Activated effector memory CD4-positive, alpha-beta T cell treated with anti-CD3 and anti-CD28 coated beads, Interleukin-2, amount 50 U/mL, for 16 hours (primary cell): ENCODE data around the gene ALPK1.
"Not testable (repeated sequence)": the region's sequence is repeated elsewhere in the genome, so short reads cannot be mapped to it uniquely, and the experiment has no call there.

Source experiments
- DNase-seq: peaks from one replicate; pipeline ENCODE4 v3.0.0-alpha.2; 2020

The ALPK1 gene

GRCh38 chr4:112284662-112285411, 12.3 kb upstream of the ALPK1 start:
- DNase-seq: peak; percentile 73

- DNase-seq: peak; percentile 65
Measured at GRCh38 chr4:112287258-112287989, 9.7 kb upstream of the ALPK1 start.

- no peak for DNase-seq
Measured at GRCh38 chr4:112288455-112288854, 8.7 kb upstream of the ALPK1 start.

GRCh38 chr4:112289407-112290253, 7.5 kb upstream of the ALPK1 start:
- no peak for DNase-seq

GRCh38 chr4:112290341-112290740, 6.8 kb upstream of the ALPK1 start:
- DNase-seq: no peak

DNA sequence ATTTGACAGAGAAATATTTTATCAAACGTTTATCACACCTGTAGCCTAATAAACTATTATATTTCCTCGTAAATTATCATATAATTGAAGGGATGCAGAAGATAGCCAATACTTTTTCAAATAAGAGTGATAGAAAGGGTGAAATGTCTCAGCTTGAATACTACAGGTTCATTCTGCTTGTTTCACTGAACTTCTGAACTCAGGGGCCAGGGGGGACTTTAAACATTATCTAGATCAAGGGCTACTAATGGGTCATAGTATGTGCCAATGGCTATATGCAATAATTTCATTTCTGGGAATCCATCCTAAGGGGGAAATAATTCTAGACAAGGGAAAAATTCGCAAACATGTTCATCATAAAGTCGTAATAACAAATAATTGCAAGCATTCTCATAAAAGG, 2.6 kb downstream of the ALPK1 start:
- DNase-seq: no peak

- no peak for DNase-seq
Measured at GRCh38 chr4:112302320-112303274, 5.4 kb downstream of the ALPK1 start.

DNA sequence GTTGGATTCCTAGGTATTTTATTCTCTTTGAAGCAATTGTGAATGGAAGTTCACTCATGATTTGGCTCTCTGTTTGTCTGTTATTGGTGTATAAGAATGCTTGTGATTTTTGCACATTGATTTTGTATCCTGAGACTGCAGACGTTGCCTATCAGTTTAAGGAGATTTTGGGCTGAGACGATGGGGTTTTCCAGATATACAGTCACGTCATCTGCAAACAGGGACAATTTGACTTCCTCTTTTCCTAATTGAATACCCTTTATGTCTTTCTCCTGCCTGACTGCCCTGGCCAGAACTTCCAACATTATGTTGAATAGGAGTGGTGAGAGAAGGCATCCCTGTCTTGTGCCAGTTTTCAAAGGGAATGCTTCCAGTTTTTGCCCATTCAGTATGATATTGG, 8.3 kb downstream of the ALPK1 start:
- not testable (repeated sequence) for DNase-seq

- not testable (repeated sequence) for DNase-seq
Measured at GRCh38 chr4:112309263-112309791, 12.2 kb downstream of the ALPK1 start.

GRCh38 chr4:112311516-112311915, 14.3 kb downstream of the ALPK1 start:
- DNase-seq: no peak

GRCh38 chr4:112312610-112313239, 15.6 kb downstream of the ALPK1 start:
- no peak for DNase-seq

GRCh38 chr4:112315446-112315845, 18.3 kb downstream of the ALPK1 start:
- DNase-seq: no peak

- no peak for DNase-seq
Measured at GRCh38 chr4:112316360-112316759, 19.2 kb downstream of the ALPK1 start.

- DNase-seq: no peak
Measured at GRCh38 chr4:112318239-112319142, 21.3 kb downstream of the ALPK1 start.

DNA sequence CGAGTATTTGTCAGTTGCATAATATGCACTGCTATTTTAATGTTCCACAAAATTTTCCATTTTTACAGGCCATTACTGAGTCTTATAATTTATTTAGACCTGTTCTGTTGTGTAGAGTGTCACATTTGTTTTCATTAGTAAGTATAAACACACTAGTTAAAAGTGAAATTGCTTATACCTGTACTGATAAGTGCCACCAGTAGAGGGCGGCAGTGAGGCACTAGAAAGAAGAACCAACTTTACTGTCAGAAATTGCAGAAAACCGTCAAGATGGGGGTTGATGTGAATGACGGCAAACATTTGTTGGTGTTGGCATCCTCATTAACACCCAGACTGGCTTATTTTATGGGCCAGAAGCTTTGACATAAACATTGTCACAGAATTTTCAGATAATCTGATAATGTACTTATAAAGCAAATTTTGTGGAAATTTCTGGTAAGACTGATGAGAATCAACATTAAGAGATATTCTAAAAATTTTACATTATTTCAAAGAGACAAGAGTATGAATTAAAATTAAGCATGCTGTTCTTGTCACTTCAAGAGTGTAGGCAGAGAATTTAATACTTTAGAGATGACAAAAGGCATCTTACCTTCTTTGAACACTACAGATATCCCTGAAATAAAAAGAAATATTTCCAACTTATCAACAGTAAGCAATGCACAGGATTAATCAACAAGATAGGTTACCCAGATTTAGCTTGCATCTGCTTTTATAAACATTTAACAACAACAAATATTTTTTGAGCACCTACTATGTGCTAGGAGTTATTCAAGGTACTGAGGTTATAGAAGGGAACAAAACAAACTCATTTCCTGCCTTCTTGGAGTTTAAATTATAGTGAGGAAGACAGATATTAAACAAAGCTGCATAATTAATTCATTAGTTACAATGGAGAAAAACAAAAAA, 24.9 kb downstream of the ALPK1 start:
- peak; percentile 90 for DNase-seq

- no peak for DNase-seq
Measured at GRCh38 chr4:112322866-112323265, 25.7 kb downstream of the ALPK1 start.

DNA sequence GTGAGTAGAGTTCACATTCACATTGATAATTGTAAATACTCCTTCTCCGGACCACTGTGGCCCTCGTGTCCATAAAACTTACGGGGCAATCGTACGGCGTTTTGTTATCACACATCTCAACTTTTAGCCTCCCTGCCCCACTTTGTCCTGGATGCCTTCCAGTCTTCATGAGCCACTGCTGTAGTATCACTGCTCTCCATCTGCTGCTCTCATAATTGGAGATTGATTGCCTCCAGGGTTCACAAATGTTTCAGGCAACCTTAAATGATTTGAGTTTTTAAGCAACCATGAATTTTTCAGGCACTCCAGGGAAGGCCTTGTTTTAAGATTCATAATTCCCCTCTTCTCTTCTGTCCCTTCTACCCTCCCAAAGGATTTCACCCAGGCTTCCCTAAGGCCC, 28.4 kb downstream of the ALPK1 start:
- no peak for DNase-seq

DNA sequence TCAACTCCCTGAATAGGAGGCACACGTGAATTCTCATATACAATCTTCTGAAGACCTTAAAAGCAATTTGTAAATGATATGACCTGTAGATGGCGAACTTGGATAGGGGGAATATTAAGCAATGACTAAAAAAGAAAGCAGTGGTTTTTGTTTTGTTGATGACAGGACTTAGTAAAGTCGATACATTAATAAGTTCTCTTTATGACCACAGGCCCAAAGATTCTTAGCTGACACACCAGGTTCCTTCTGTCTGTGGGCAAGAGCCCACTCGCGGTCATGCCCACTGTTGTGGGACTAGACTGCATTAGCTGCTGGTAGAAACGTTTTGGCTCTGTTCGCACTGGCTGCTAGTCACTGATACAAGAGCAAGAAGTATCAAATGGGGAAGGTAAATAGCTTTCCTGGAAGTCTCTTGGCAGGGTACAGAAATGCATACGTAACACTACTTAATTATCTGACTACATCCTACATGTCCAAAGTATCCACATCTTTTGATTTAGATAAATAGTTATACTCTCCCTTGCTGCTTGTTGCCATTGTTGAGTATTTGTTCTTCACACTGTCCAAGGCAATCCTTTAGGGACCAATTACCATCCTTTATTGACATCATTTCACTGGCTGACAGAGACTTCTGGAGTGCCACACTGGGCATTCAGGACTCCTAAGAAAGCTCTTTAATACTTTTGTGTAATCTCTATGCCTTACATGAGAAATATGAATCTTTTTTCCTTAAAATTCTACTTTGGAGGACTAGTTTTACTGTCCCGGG, 31.0 kb downstream of the ALPK1 start:
- DNase-seq: no peak
